HEK293 (cell line): Measurements from ENCODE around the gene MYH14.
"Not testable (repeated sequence)": the region's sequence is repeated elsewhere in the genome, so short reads cannot be mapped to it uniquely, and the experiment has no call there.

Experiments used
- CTCF ChIP-seq: fragments of 450-650 bp; formaldehyde crosslinking; IDR thresholded peaks from 2 replicates; pipeline ENCODE4 v1.5.1; 2016; ENCODE audit warnings: missing biosample characterization, missing genetic modification characterization
- EGR2 ChIP-seq: fragments of 450-650 bp; formaldehyde crosslinking; IDR thresholded peaks from 2 replicates; pipeline ENCODE4 v1.5.1; 2016; ENCODE audit warnings: low read depth, missing biosample characterization, missing genetic modification characterization
- PRDM4 ChIP-seq: fragments of 450-650 bp; formaldehyde crosslinking; IDR thresholded peaks from 2 replicates; pipeline ENCODE4 v1.5.1; 2017; ENCODE audit warnings: missing biosample characterization, missing genetic modification characterization
- ZNF24 ChIP-seq: fragments of 450-650 bp; formaldehyde crosslinking; IDR thresholded peaks from 2 replicates; pipeline ENCODE4 v1.5.1; 2016; ENCODE audit warnings: missing biosample characterization, missing genetic modification characterization
- ZNF530 ChIP-seq: fragments of 450-650 bp; formaldehyde crosslinking; IDR thresholded peaks from 2 replicates; pipeline ENCODE4 v1.5.1; 2016; ENCODE audit warnings: low read depth, missing biosample characterization, missing genetic modification characterization

- not testable (repeated sequence) for TF ChIP-seq PRDM4; ZNF530 (tag by site-specific recombination); ZNF24 (tag by site-specific recombination); CTCF (tag by site-specific recombination)
- TF ChIP-seq EGR2 (tag by site-specific recombination), result peak; percentile 37; the same call in 1 of the 2 replicates
Measured at GRCh38 chr19:50231417-50231816, 28.0 kb downstream of the MYH14 start.
